GM12878 (cell line): ENCODE measurements around the gene CACNA2D2. TPM values are rescaled to one million over a fixed set of nuclear protein-coding genes. Genes with fewer than 3 reads are reported as not detected.

Experiments used
- ATAC-seq: fragments of 200-7000 bp; cut with Tn5 transposase; 3 replicates; pipeline ENCODE4 v1.9.1; 2020; ENCODE audit warnings: mild to moderate bottlenecking, moderate library complexity
- BruUV-seq: library from RNA; stranded (reverse); fragments of 400-500 nt; replicated peaks from 2 replicates; lab custom pipeline; 2021; lab: Mats Ljungman, UMichigan
- CTCF ChIA-PET: fragments of 300-600 bp; sonication (Branson Sonifier 250); formaldehyde crosslinking; extraction: SDS; loops from one replicate; lab custom pipeline; 2021; ENCODE audit warnings: inconsistent platforms; lab: Yijun Ruan, JAX
- POLR2A ChIA-PET: fragments of 350-600 bp; formaldehyde crosslinking; extraction: SDS; loops from one replicate; lab custom pipeline; 2021; ENCODE audit warnings: inconsistent platforms; lab: Charles Lee
- RAD21 ChIA-PET: fragments of 300-600 bp; sonication (Branson Sonifier 250); formaldehyde crosslinking; loops from one replicate; lab custom pipeline; 2023; ENCODE audit warnings: antibody characterized with exemption; ENCODE audit not compliant: unreplicated experiment; lab: Charles Lee
- SMC1A ChIA-PET: fragments of 300-600 bp; sonication (Branson Sonifier 250); formaldehyde crosslinking; loops from one replicate; lab custom pipeline; 2023; ENCODE audit not compliant: unreplicated experiment, uncharacterized antibody; lab: Charles Lee
- DNase-seq: peaks from one replicate; pipeline ENCODE4 v3.0.0-alpha.2; 2011; ENCODE audit warnings: low read depth, low spot score
- FAIRE-seq: peaks from 3 replicates; lab custom pipeline; 2011; peaks lifted over from hg19 to GRCh38; lab: Jason Lieb, UNC
- H2AFZ ChIP-seq: 2 replicates; pipeline ENCODE4 v1.6.0; 2011; ENCODE audit warnings: low read depth, low read length, control low read depth; ENCODE audit not compliant: control insufficient read depth
- H3K27ac ChIP-seq: 2 replicates; pipeline ENCODE4 v1.5.1; 2011; ENCODE audit warnings: control low read depth; ENCODE audit not compliant: control insufficient read depth, insufficient read depth
- H3K27me3 ChIP-seq, 2 experiments: replicated peaks in 1 of 2; 2 replicates each; pipeline versions ENCODE4 v1.6.0 to v1.6.1; 2011; ENCODE audit warnings: low read length in 1 of 2; ENCODE audit not compliant: control insufficient read depth in 2 of 2, insufficient read depth in 2 of 2
- H3K36me3 ChIP-seq, 2 experiments: 2 replicates each; pipeline ENCODE4 v1.5.1; 2011; ENCODE audit warnings: low read length in 1 of 2; ENCODE audit not compliant: control insufficient read depth in 2 of 2, insufficient read depth in 2 of 2
- H3K4me1 ChIP-seq: 2 replicates; pipeline ENCODE4 v1.6.1; 2011; ENCODE audit warnings: mild to moderate bottlenecking, low read length, moderate library complexity, mixed read lengths; ENCODE audit not compliant: control insufficient read depth, insufficient read depth
- H3K4me2 ChIP-seq: 2 replicates; pipeline ENCODE4 v1.6.0; 2011; ENCODE audit warnings: control low read depth; ENCODE audit not compliant: control insufficient read depth, insufficient read depth
- H3K4me3 ChIP-seq: fragments of 200-600 bp; sonication (generic); 2 replicates; pipeline ENCODE4 v1.5.1; 2016
- H3K79me2 ChIP-seq: 2 replicates; pipeline ENCODE4 v1.6.0; 2011; ENCODE audit warnings: low read length; ENCODE audit not compliant: control insufficient read depth, insufficient read depth
- H3K9ac ChIP-seq: 2 replicates; pipeline ENCODE4 v1.8.0; 2011; ENCODE audit warnings: low read length, control low read depth, mixed read lengths; ENCODE audit not compliant: control insufficient read depth, insufficient read depth
- H3K9me3 ChIP-seq: replicated peaks from 3 replicates; pipeline ENCODE4 v1.5.1; 2011; ENCODE audit warnings: mild to moderate bottlenecking, low read length; ENCODE audit not compliant: control insufficient read depth, insufficient read depth
- H4K20me1 ChIP-seq: 2 replicates; pipeline ENCODE4 v1.6.0; 2011; ENCODE audit not compliant: control insufficient read depth, insufficient read depth
- CBX5 ChIP-seq: sonication (generic); IDR thresholded peaks from 2 replicates; pipeline ENCODE4 v1.6.1; 2016; ENCODE audit warnings: low read depth, moderate library complexity, mild to moderate bottlenecking, inconsistent platforms
- IKZF1 ChIP-seq: fragments of 450-650 bp; conservative IDR thresholded peaks from 2 replicates; pipeline ENCODE4 v1.6.1; 2017; ENCODE audit warnings: antibody characterized with exemption, mild to moderate bottlenecking
- REST ChIP-seq: IDR thresholded peaks from 2 replicates; pipeline ENCODE4 v1.6.1; 2012; ENCODE audit warnings: mild to moderate bottlenecking, low read depth, low read length
- SRF ChIP-seq, 2 experiments: IDR thresholded peaks; 2 replicates each; pipeline ENCODE4 v1.6.1; 2011; ENCODE audit warnings: low read depth in 2 of 2, low read length in 2 of 2, mild to moderate bottlenecking in 1 of 2, moderate library complexity in 1 of 2
- TCF7 ChIP-seq: IDR thresholded peaks from 2 replicates; pipeline ENCODE4 v1.6.1; 2014; ENCODE audit warnings: antibody characterized with exemption, borderline replicate concordance
- WGBS: methylation state at CpG from one replicate; pipeline ENCODE4 v1.1.6; 2016; ENCODE audit warnings: low lambda C conversion rate; ENCODE audit not compliant: insufficient replicate concordance, insufficient coverage; ENCODE audit errors: missing lambda C conversion rate; 5-methylcytosine and 5-hydroxymethylcytosine counted together
- in situ Hi-C: fragments of 300-500 bp; cut with MboI; formaldehyde crosslinking; loops from 9 replicates; pipeline ENCODE4 v1.14.3; 2018; ENCODE audit warnings: mixed read lengths
- intact Hi-C: fragments of 100-400 bp; cut with micrococcal nuclease; formaldehyde crosslinking; loops from one replicate; pipeline ENCODE4 v1.14.2; 2022; ENCODE audit not compliant: unreplicated experiment
- polyA plus RNA-seq, 11 experiments: library from polyadenylated mRNA; depleted of rRNA in 4 of 11; unstranded in 6 of 11; stranded (reverse) in 5 of 11; fragments of >200 nt; fragmentation: Nextera tagmentation in 4 of 11; fragmentation: Illumina TruSeq in 1 of 11; extraction: Ambion mirVana in 4 of 11; extraction: Trizol in 1 of 11; gene quantifications; 1 replicate in 1 of 11; 2 replicates in 10 of 11; pipeline versions ENCODE4 v1.2.1 to v1.2.3, GENCODE V29; 2011 to 2016; ENCODE audit warnings: inconsistent platforms in 2 of 11, missing spikeins in 2 of 11, low read depth in 1 of 11
- total RNA-seq, 4 experiments: library from RNA; depleted of rRNA in 3 of 4; stranded (reverse); fragments of >200 nt in 3 of 4; fragmentation: Illumina TruSeq in 1 of 4; extraction: Trizol in 1 of 4; gene quantifications; 2 replicates each; pipeline versions ENCODE4 v1.2.1 to v1.2.3, GENCODE V29; 2013 to 2021
- TF ChIP-seq, protein P1 (sequence below): fragments of 450-650 bp; IDR thresholded peaks from 2 replicates; pipeline ENCODE4 v1.6.1; 2017; ENCODE audit warnings: mild to moderate bottlenecking, moderate library complexity
- TF ChIP-seq, protein P2 (sequence below): fragments of 450-650 bp; conservative IDR thresholded peaks from 2 replicates; pipeline ENCODE4 v1.6.1; 2017; ENCODE audit warnings: mild to moderate bottlenecking, moderate library complexity
- TF ChIP-seq, protein P3 (sequence below): fragments of 450-650 bp; IDR thresholded peaks from 2 replicates; pipeline ENCODE4 v1.6.1; 2016; ENCODE audit warnings: mild to moderate bottlenecking

The CACNA2D2 gene
- total and polyA plus RNA-seq, 10 of the 15 experiments (the other 5 are each of a cell fraction or from before 2014, with no cell fraction given): 0.03 to 0.07 TPM; not detected in 8

DNA sequence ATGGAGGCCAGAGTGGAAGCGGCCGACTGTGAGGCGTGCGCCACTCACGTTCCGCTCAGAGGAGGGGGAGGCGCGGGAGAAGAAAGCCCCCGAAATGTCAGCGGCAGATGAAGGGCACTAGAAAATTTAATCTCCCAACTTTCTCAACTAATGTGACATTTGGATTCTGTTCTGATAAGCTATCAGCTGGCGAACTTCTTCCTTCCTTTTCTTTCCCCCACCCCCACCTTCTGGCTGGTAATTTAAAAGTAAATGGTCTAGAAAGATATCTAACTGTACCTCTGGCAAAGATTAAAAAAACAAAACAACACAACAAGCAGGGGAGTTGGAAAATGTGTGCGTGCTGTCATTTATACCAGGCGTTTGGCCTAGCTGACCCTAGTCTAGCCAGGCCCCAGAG lies 117.7 kb downstream of the CACNA2D2 start:
- intact Hi-C loops (no loop called here), in situ Hi-C loops (no loop called here)
- no TSS peak for BruUV-seq
- TF ChIP-seq, protein P1, sequence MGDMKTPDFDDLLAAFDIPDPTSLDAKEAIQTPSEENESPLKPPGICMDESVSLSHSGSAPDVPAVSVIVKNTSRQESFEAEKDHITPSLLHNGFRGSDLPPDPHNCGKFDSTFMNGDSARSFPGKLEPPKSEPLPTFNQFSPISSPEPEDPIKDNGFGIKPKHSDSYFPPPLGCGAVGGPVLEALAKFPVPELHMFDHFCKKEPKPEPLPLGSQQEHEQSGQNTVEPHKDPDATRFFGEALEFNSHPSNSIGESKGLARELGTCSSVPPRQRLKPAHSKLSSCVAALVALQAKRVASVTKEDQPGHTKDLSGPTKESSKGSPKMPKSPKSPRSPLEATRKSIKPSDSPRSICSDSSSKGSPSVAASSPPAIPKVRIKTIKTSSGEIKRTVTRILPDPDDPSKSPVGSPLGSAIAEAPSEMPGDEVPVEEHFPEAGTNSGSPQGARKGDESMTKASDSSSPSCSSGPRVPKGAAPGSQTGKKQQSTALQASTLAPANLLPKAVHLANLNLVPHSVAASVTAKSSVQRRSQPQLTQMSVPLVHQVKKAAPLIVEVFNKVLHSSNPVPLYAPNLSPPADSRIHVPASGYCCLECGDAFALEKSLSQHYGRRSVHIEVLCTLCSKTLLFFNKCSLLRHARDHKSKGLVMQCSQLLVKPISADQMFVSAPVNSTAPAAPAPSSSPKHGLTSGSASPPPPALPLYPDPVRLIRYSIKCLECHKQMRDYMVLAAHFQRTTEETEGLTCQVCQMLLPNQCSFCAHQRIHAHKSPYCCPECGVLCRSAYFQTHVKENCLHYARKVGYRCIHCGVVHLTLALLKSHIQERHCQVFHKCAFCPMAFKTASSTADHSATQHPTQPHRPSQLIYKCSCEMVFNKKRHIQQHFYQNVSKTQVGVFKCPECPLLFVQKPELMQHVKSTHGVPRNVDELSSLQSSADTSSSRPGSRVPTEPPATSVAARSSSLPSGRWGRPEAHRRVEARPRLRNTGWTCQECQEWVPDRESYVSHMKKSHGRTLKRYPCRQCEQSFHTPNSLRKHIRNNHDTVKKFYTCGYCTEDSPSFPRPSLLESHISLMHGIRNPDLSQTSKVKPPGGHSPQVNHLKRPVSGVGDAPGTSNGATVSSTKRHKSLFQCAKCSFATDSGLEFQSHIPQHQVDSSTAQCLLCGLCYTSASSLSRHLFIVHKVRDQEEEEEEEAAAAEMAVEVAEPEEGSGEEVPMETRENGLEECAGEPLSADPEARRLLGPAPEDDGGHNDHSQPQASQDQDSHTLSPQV: no peak
- no peak for TF ChIP-seq IKZF1
- no peak for TF ChIP-seq REST
- TF ChIP-seq, protein P2, sequence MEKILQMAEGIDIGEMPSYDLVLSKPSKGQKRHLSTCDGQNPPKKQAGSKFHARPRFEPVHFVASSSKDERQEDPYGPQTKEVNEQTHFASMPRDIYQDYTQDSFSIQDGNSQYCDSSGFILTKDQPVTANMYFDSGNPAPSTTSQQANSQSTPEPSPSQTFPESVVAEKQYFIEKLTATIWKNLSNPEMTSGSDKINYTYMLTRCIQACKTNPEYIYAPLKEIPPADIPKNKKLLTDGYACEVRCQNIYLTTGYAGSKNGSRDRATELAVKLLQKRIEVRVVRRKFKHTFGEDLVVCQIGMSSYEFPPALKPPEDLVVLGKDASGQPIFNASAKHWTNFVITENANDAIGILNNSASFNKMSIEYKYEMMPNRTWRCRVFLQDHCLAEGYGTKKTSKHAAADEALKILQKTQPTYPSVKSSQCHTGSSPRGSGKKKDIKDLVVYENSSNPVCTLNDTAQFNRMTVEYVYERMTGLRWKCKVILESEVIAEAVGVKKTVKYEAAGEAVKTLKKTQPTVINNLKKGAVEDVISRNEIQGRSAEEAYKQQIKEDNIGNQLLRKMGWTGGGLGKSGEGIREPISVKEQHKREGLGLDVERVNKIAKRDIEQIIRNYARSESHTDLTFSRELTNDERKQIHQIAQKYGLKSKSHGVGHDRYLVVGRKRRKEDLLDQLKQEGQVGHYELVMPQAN: no peak
- TF ChIP-seq, protein P3, sequence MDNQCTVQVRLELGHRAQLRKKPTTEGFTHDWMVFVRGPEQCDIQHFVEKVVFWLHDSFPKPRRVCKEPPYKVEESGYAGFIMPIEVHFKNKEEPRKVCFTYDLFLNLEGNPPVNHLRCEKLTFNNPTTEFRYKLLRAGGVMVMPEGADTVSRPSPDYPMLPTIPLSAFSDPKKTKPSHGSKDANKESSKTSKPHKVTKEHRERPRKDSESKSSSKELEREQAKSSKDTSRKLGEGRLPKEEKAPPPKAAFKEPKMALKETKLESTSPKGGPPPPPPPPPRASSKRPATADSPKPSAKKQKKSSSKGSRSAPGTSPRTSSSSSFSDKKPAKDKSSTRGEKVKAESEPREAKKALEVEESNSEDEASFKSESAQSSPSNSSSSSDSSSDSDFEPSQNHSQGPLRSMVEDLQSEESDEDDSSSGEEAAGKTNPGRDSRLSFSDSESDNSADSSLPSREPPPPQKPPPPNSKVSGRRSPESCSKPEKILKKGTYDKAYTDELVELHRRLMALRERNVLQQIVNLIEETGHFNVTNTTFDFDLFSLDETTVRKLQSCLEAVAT: no peak
- no peak for TF ChIP-seq TCF7
- no peak for TF ChIP-seq CBX5
- no peak for TF ChIP-seq SRF (IDR thresholded peaks at IDR 0.05; ENCODE audit: low read depth in 2 of 2, low read length in 2 of 2)
- Histone ChIP-seq H2AFZ (no peak overlapping the region), H3K9me3 (no peaks in the 10 kb centered on the region), H3K4me1 (no peaks in the 10 kb centered on the region), H3K4me2 (no peak overlapping the region), H3K36me3 (no peaks in the 10 kb centered on the region), H3K27ac (no peak overlapping the region), H3K9ac (no peak overlapping the region), H3K4me3 (no peak overlapping the region), H3K79me2 (no peaks in the 10 kb centered on the region), H4K20me1 (no peaks in the 10 kb centered on the region), H3K27me3 (peaks cover 0 to 3% of the 10 kb centered on the region in 2 experiments; a peak in 2 of 4 replicates)
- ChIA-PET SMC1A (no interaction called here), CTCF (no interaction called here), RAD21 (no interaction called here), POLR2A (no interaction called here)
- no peak for FAIRE-seq
- ATAC-seq: no peak
- DNase-seq: no peak
- WGBS: 55% methylated on average over 13 of the region's 13 CpGs
